Activated CD4-positive, CD25-positive, alpha-beta regulatory T cell (primary cell): ENCODE results near the gene USP22.

Source experiments
- DNase-seq, 4 experiments: peaks; one replicate each; lab custom pipeline; 2025; lab: John Stamatoyannopoulos, UW

USP22 gene

GRCh38 chr17:21020622-21021021, 22.2 kb downstream of the USP22 start:
- DNase-seq = no peak

- no peak for DNase-seq
Measured at GRCh38 chr17:21019976-21020586, 22.7 kb downstream of the USP22 start.

GRCh38 chr17:21018894-21019293, 23.9 kb downstream of the USP22 start:
- DNase-seq = no peak

- DNase-seq = no peak
Measured at GRCh38 chr17:21017861-21018260, 24.9 kb downstream of the USP22 start.

- no peak for DNase-seq
Measured at GRCh38 chr17:21017256-21017655, 25.6 kb downstream of the USP22 start.

GRCh38 chr17:21016826-21017225, 26.0 kb downstream of the USP22 start:
- no peak for DNase-seq

- DNase-seq = no peak
Measured at GRCh38 chr17:21015564-21015963, 27.2 kb downstream of the USP22 start.

- DNase-seq = no peak
Measured at GRCh38 chr17:21014498-21014897, 28.3 kb downstream of the USP22 start.

- DNase-seq = no peak
Measured at GRCh38 chr17:21013983-21014382, 28.8 kb downstream of the USP22 start.

- no peak for DNase-seq
Measured at GRCh38 chr17:21012736-21013135, 30.1 kb downstream of the USP22 start.

- no peak for DNase-seq
Measured at GRCh38 chr17:21010705-21011596, 31.9 kb downstream of the USP22 start.

- no peak for DNase-seq
Measured at GRCh38 chr17:21008992-21009671, 33.7 kb downstream of the USP22 start.

GRCh38 chr17:21008160-21008915, 34.5 kb downstream of the USP22 start:
- DNase-seq = no peak

GRCh38 chr17:21007646-21008045, 35.2 kb downstream of the USP22 start:
- DNase-seq = no peak

- DNase-seq = no peak
Measured at GRCh38 chr17:21005803-21006202, 37.0 kb downstream of the USP22 start.

- DNase-seq = no peak
Measured at GRCh38 chr17:21005367-21005766, 37.4 kb downstream of the USP22 start.

GRCh38 chr17:21004016-21004930, 38.5 kb downstream of the USP22 start:
- no peak for DNase-seq

GRCh38 chr17:21003007-21003621, 39.7 kb downstream of the USP22 start:
- DNase-seq = no peak

GRCh38 chr17:21002309-21003006, 40.4 kb downstream of the USP22 start:
- no peak for DNase-seq

GRCh38 chr17:21001813-21002221, 41.0 kb downstream of the USP22 start:
- DNase-seq = no peak
